Choroid plexus epithelial cell (primary cell): ENCODE results near the gene SPACA1.
"Not testable (repeated sequence)": the region's sequence is repeated elsewhere in the genome, so short reads cannot be mapped to it uniquely, and the experiment has no call there.

ENCODE experiments used
- DNase-seq: peaks from one replicate; pipeline ENCODE4 v3.0.0-alpha.2; 2010; ENCODE audit warnings: low read depth
- H3K4me3 ChIP-seq: 2 replicates; pipeline ENCODE4 v1.5.1; 2011; ENCODE audit warnings: low read depth, mild to moderate bottlenecking, control low read depth, low read length, moderate library complexity
- CTCF ChIP-seq: conservative IDR thresholded peaks from 2 replicates; pipeline ENCODE4 v1.5.1; 2011; ENCODE audit warnings: low read depth, mild to moderate bottlenecking, control low read depth, inconsistent platforms, low read length, moderate library complexity

SPACA1 gene

GRCh38 chr6:88047510-88048150 is at the start of gene SPACA1:
Gene SPACA1 (plus strand): TSS chr6:88047841. CDS start chr6:88047906, 65 bp downstream.
- no peak for TF ChIP-seq CTCF
- DNase-seq = no peak
- no peak within 1 kb of the TSS for H3K4me3 ChIP-seq

- H3K4me3 ChIP-seq = no peak overlapping the region
- no peak for TF ChIP-seq CTCF
- no peak for DNase-seq
Measured at GRCh38 chr6:88000713-88001112, 46.9 kb upstream of the SPACA1 start.

GRCh38 chr6:88001279-88001678 is 46.4 kb upstream of the SPACA1 start:
- not testable (repeated sequence) for DNase-seq, H3K4me3 ChIP-seq

- no peak for TF ChIP-seq CTCF
- no peak overlapping the region for H3K4me3 ChIP-seq
- peak; percentile 8 for DNase-seq
Measured at GRCh38 chr6:88004707-88005106, 42.9 kb upstream of the SPACA1 start.

GRCh38 chr6:88006557-88006956 is 41.1 kb upstream of the SPACA1 start:
- H3K4me3 ChIP-seq = no peak overlapping the region
- no peak for DNase-seq
- no peak for TF ChIP-seq CTCF

- no peak for TF ChIP-seq CTCF
- DNase-seq = peak; percentile 23
- H3K4me3 ChIP-seq = no peak overlapping the region
Measured at GRCh38 chr6:88008411-88008810, 39.2 kb upstream of the SPACA1 start.

- H3K4me3 ChIP-seq = no peak overlapping the region
- DNase-seq = peak; percentile 56
- TF ChIP-seq CTCF = no peak
Measured at GRCh38 chr6:88008831-88009231, 38.8 kb upstream of the SPACA1 start.

GRCh38 chr6:88013015-88013414 is 34.6 kb upstream of the SPACA1 start:
- peak; percentile 6 for DNase-seq
- H3K4me3 ChIP-seq = no peak overlapping the region
- no peak for TF ChIP-seq CTCF
